SJCRH30 (cell line): ENCODE measurements around the gene PIM1. TPM values are rescaled to one million over a fixed set of nuclear protein-coding genes. Genes with fewer than 3 reads are reported as not detected.
"Not testable (repeated sequence)": the region's sequence is repeated elsewhere in the genome, so short reads cannot be mapped to it uniquely, and the experiment has no call there.

Experiments used
- DNase-seq, 2 experiments: peaks; one replicate each; pipeline ENCODE4 v3.0.0-alpha.2; 2015 to 2020
- H3K27ac ChIP-seq: fragments of 250-450 bp; sonication (Bioruptor Pico); 2 replicates; pipeline ENCODE4 v1.5.1; 2020; ENCODE audit warnings: mild to moderate bottlenecking, moderate library complexity
- H3K27me3 ChIP-seq: fragments of 250-450 bp; sonication (Bioruptor Pico); 2 replicates; pipeline ENCODE4 v1.5.1; 2020; ENCODE audit warnings: mild to moderate bottlenecking, moderate library complexity
- H3K36me3 ChIP-seq: fragments of 250-450 bp; sonication (Bioruptor Pico); 2 replicates; pipeline ENCODE4 v1.5.1; 2020; ENCODE audit warnings: mild to moderate bottlenecking, moderate library complexity
- H3K4me1 ChIP-seq: fragments of 250-450 bp; sonication (Bioruptor Pico); 2 replicates; pipeline ENCODE4 v1.5.1; 2020; ENCODE audit warnings: mild to moderate bottlenecking, moderate library complexity
- H3K4me3 ChIP-seq: fragments of 250-450 bp; sonication (Bioruptor Pico); 2 replicates; pipeline ENCODE4 v1.5.1; 2020; ENCODE audit warnings: mild to moderate bottlenecking, moderate library complexity
- H3K9me3 ChIP-seq: fragments of 250-450 bp; sonication (Bioruptor Pico); replicated peaks from 2 replicates; pipeline ENCODE4 v1.5.1; 2020; ENCODE audit warnings: mild to moderate bottlenecking, moderate library complexity
- total RNA-seq: library from RNA; depleted of rRNA; stranded (reverse); fragments of >200 nt; shearing (Covaris generic); gene quantifications from 2 replicates; pipeline ENCODE4 v1.2.3, GENCODE V29; 2014

Gene PIM1
- total RNA-seq, 1 experiment from 2014 or later: 16.4 TPM

DNA sequence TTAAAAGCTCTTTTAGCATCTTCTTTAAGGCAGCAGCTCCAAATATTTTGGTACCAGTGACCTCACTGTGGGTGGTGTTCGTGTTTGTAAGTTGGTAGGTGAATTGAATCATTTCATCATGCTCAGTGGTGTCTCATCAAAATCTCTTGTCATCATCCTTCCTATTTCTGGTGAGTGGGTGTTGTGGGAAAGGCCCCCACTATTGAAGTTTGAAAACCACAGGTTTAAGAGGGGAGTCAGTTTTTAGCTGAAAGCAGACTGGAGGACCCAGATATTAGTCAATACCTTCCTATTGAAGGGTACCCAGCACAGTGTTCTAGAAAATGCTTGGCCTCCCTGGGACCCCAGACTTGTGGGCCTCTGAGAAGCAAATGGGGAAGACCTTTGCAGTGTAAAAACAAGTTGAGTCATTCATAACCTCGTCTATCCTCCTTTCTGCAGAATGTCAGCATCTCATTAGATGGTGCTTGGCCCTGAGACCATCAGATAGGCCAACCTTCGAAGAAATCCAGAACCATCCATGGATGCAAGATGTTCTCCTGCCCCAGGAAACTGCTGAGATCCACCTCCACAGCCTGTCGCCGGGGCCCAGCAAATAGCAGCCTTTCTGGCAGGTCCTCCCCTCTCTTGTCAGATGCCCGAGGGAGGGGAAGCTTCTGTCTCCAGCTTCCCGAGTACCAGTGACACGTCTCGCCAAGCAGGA, 3.7 kb downstream of the PIM1 start:
- Histone ChIP-seq H3K9me3 (no peaks in the 10 kb centered on the region), H3K36me3 (peaks cover 23% of the 10 kb centered on the region), H3K4me1 (no peaks in the 10 kb centered on the region; the same call in 1 of the 2 replicates), H3K4me3 (no peak overlapping the region), H3K27ac (no peak overlapping the region), H3K27me3 (no peaks in the 10 kb centered on the region)
- no peak for DNase-seq

DNA sequence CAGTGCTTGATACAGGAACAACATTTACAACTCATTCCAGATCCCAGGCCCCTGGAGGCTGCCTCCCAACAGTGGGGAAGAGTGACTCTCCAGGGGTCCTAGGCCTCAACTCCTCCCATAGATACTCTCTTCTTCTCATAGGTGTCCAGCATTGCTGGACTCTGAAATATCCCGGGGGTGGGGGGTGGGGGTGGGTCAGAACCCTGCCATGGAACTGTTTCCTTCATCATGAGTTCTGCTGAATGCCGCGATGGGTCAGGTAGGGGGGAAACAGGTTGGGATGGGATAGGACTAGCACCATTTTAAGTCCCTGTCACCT, 4.2 kb downstream of the PIM1 start:
- H3K4me3 ChIP-seq: no peak overlapping the region
- H3K27ac ChIP-seq: no peak overlapping the region
- H3K36me3 ChIP-seq: peaks cover 23% of the 10 kb centered on the region
- H3K27me3 ChIP-seq: no peaks in the 10 kb centered on the region
- H3K9me3 ChIP-seq: no peaks in the 10 kb centered on the region
- H3K4me1 ChIP-seq: no peaks in the 10 kb centered on the region
- DNase-seq: no peak

DNA sequence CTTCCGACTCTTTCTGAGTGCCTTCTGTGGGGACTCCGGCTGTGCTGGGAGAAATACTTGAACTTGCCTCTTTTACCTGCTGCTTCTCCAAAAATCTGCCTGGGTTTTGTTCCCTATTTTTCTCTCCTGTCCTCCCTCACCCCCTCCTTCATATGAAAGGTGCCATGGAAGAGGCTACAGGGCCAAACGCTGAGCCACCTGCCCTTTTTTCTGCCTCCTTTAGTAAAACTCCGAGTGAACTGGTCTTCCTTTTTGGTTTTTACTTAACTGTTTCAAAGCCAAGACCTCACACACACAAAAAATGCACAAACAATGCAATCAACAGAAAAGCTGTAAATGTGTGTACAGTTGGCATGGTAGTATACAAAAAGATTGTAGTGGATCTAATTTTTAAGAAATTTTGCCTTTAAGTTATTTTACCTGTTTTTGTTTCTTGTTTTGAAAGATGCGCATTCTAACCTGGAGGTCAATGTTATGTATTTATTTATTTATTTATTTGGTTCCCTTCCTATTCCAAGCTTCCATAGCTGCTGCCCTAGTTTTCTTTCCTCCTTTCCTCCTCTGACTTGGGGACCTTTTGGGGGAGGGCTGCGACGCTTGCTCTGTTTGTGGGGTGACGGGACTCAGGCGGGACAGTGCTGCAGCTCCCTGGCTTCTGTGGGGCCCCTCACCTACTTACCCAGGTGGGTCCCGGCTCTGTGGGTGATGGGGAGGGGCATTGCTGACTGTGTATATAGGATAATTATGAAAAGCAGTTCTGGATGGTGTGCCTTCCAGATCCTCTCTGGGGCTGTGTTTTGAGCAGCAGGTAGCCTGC, 4.8 kb downstream of the PIM1 start:
- H3K27me3 ChIP-seq: no peaks in the 10 kb centered on the region
- no peak overlapping the region for H3K27ac ChIP-seq
- H3K4me1 ChIP-seq: no peaks in the 10 kb centered on the region
- no peak overlapping the region for H3K4me3 ChIP-seq
- DNase-seq: no peak
- no peaks in the 10 kb centered on the region for H3K9me3 ChIP-seq
- H3K36me3 ChIP-seq: peaks cover 23% of the 10 kb centered on the region

DNA sequence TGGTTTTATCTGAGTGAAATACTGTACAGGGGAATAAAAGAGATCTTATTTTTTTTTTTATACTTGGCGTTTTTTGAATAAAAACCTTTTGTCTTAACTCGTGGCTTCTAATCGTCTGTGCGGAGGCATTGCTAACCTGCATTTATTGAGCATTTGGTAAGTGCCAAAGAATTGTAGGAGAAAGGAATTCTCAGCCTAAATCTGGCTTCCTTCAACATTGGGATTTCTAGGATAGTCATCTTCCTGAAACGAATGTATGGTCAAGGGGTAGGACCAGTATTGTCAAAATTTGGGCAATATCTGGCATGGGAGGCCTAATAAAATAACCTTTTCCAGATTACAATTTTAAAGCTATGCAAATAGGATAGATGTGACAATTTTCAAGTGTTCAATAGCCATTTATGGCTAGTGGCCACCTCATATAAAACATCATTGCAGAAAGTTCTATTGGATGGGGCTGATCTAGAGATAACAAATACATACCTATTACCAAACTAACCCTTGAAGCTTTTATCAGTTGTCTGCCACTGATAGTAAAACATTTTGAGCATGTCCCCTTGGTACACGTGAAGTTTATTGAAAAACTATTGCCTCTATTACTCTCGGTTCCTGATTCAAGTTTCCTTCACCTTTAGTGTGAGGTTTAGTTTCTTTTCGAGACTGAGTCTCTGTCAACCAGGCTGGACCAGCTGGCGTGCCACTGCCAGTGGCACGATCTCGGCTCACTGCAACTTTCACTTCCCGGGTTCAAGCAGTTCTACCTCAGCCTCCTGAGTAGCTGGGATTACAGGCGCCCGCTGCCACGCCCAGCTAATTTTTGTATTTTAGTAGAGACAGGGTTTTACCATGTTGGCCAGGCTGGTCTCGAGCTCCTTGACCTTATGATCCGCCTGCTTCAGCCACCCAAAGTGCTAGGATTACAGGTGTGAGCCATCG, 5.6 kb downstream of the PIM1 start:
- H3K4me1 ChIP-seq: no peaks in the 10 kb centered on the region
- H3K27me3 ChIP-seq: no peaks in the 10 kb centered on the region
- no peak for DNase-seq

DNA sequence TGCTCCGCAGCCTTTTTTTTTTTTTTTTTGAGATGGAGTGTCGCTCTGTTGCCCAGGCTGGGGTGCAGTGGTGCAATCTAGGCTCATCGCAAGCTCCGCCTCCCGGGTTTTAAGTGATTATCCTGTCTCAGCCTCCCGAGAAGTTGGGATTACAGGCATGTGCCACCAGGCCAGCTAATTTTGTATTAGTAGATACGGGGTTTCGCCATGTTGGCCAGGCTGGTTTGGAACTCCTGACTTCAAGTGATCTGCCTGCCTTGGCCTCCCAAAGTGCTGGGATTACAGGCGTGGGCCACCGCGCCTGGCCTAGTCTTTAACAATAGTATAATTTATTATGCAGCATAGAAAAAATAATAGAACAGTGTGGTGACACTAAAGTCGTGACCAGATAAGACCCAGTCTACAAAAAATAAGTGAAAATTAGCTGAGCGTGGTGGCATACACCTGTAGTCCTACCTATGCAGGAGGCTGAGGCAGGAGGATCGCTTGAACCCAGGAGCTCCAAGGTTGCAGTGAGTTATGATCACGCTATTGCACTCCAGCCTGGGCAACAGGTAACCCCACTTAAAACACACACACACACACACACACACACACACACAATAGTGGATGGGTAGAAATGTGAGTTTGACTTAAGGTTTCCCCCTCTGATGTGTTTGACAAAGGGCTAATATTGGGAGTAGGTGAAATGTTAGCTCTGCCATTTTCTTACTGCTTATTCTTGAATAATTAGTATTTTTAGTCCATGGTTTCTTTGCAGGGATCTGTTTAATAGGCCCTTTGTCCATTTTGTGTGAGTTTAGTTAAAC, 6.5 kb downstream of the PIM1 start:
- Histone ChIP-seq H3K36me3 (peaks cover 23% of the 10 kb centered on the region), H3K4me1 (no peaks in the 10 kb centered on the region), H3K4me3 (no peak overlapping the region), H3K27me3 (no peaks in the 10 kb centered on the region), H3K9me3 (no peaks in the 10 kb centered on the region), H3K27ac (no peak overlapping the region)
- DNase-seq: no peak

More for the DNA sequence above, 5.6 kb downstream of the PIM1 start:
- H3K9me3 ChIP-seq: no peaks in the 10 kb centered on the region
- H3K4me3 ChIP-seq: no peak overlapping the region
- H3K27ac ChIP-seq: no peak overlapping the region
- H3K36me3 ChIP-seq: peaks cover 23% of the 10 kb centered on the region

- DNase-seq: no peak
- H3K9me3 ChIP-seq: no peaks in the 10 kb centered on the region
- no peak overlapping the region for H3K4me3 ChIP-seq
- no peaks in the 10 kb centered on the region for H3K4me1 ChIP-seq
- peaks cover 22% of the 10 kb centered on the region for H3K36me3 ChIP-seq
- H3K27ac ChIP-seq: no peak overlapping the region
- H3K27me3 ChIP-seq: no peaks in the 10 kb centered on the region
These were observed 7.4 kb downstream of the PIM1 start for GRCh38 chr6:37177077-37177934.

- H3K27ac ChIP-seq: no peak overlapping the region
These were observed 8.1 kb downstream of the PIM1 start for GRCh38 chr6:37177935-37178517.

GRCh38 chr6:37180075-37180474, 10.1 kb downstream of the PIM1 start:
- H3K4me3 ChIP-seq: no peak overlapping the region
- no peaks in the 10 kb centered on the region for H3K4me1 ChIP-seq
- no peak for DNase-seq
- H3K9me3 ChIP-seq: no peaks in the 10 kb centered on the region
- H3K27ac ChIP-seq: no peak overlapping the region
- H3K27me3 ChIP-seq: no peaks in the 10 kb centered on the region
- H3K36me3 ChIP-seq: 0 out of 2 replicates have a peak, but pooled peaks cover 2% of the 10 kb centered on the region

More at GRCh38 chr6:37177935-37178517, 8.1 kb downstream of the PIM1 start:
- no peak overlapping the region for H3K4me3 ChIP-seq
- H3K4me1 ChIP-seq: no peaks in the 10 kb centered on the region
- no peaks in the 10 kb centered on the region for H3K9me3 ChIP-seq
- H3K36me3 ChIP-seq: peaks cover 15% of the 10 kb centered on the region
- no peaks in the 10 kb centered on the region for H3K27me3 ChIP-seq
- DNase-seq: no peak

DNA sequence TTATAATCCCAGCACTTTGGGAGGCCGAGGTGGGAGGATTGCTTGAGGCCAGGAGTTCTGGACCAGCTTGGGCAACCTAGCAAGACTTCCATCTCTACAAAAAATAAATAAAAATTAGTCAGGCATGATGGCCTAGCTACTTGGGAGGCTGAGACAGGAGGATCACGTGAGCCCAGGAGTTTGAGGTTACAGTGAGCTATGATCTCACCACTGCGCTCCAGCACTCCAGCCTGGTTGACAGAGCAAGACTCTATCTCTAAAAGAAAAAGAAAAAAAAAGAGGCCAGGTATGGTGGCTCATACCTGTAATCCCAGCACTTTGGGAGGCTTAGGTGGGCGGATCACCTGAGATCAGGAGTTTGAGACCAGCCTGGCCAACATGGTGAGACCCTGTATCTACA, 10.7 kb downstream of the PIM1 start:
- H3K27ac ChIP-seq, H3K4me1 ChIP-seq, H3K4me3 ChIP-seq, DNase-seq, H3K27me3 ChIP-seq, H3K9me3 ChIP-seq, H3K36me3 ChIP-seq: not testable (repeated sequence)

DNA sequence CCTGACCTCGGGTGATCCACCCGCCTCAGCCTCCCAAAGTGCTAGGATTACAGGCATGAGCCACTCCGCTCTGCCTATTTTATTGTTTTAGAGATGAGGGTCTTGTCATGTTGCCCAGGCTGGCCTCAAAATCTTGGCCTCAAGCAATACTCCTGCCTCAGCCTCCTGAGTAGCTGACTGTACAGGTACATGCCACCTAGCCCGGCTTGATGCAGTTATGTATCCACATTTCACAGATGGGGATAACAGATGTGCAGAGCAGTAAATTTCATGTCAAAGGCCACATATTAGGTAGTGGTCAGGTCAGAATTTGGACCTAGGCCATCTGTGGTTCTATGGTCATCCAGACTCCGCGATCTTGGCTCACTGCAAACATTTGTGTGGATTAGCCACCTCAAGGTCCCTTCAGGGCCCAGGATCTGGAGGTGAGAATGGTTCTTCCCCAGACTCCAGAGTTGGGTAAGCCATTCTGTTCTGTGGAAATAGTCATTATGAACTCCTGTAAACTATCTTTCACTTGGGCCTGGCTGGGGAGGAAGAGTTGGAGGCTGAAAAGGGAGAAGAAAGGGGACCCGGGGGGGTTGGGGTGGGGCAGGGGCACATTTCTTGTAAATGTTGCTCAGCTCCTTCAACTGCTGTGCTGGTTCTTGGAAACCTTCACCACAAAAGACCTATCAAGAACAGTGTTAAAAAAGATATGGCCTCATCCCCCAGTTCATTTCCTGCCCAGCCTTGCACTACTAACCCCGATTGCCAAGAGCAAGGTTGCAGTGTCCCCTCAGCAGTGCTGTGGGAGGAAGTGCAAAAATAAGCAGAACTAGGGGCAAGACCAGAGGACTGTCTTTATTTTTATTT, 13.0 kb downstream of the PIM1 start:
- Histone ChIP-seq H3K9me3 (no peaks in the 10 kb centered on the region), H3K4me1 (no peaks in the 10 kb centered on the region), H3K27me3 (no peaks in the 10 kb centered on the region), H3K27ac (no peak overlapping the region), H3K36me3 (no peaks in the 10 kb centered on the region), H3K4me3 (no peak overlapping the region)
- DNase-seq: no peak

GRCh38 chr6:37185949-37186720, 16.2 kb downstream of the PIM1 start:
- H3K4me1 ChIP-seq, H3K36me3 ChIP-seq, H3K27me3 ChIP-seq, H3K4me3 ChIP-seq, H3K9me3 ChIP-seq, DNase-seq, H3K27ac ChIP-seq: not testable (repeated sequence)
